M059J (cell line): ENCODE data around the gene CALML3. TPM values are rescaled to one million over a fixed set of nuclear protein-coding genes. Genes with fewer than 3 reads are reported as not detected.

Experiments used
- DNase-seq: peaks from one replicate; pipeline ENCODE4 v3.0.0-alpha.2; 2012; ENCODE audit warnings: low read depth
- total RNA-seq: library from RNA; depleted of rRNA; stranded (reverse); fragments of >200 nt; shearing (Covaris generic); gene quantifications from 2 replicates; pipeline ENCODE4 v1.2.3, GENCODE V29; 2014; rRNA removed

Gene CALML3
- total RNA-seq, 1 experiment from 2014 or later: not detected

GRCh38 chr10:5567477-5567876 is 42.7 kb downstream of the CALML3 start:
- DNase-seq: no peak

GRCh38 chr10:5568984-5569383 is 44.2 kb downstream of the CALML3 start:
- DNase-seq: no peak

- DNase-seq: no peak
These were observed 44.8 kb downstream of the CALML3 start for GRCh38 chr10:5569568-5569967.

GRCh38 chr10:5570007-5570655 is 45.4 kb downstream of the CALML3 start:
- no peak for DNase-seq

- DNase-seq: no peak
These were observed 46.4 kb downstream of the CALML3 start for GRCh38 chr10:5570979-5571810.

- no peak for DNase-seq
These were observed 47.1 kb downstream of the CALML3 start for GRCh38 chr10:5571826-5572225.

GRCh38 chr10:5573319-5573950 is 48.7 kb downstream of the CALML3 start:
- no peak for DNase-seq

- DNase-seq: no peak
These were observed 49.3 kb downstream of the CALML3 start for GRCh38 chr10:5573968-5574641.

- DNase-seq: no peak
These were observed 49.9 kb downstream of the CALML3 start for GRCh38 chr10:5574642-5575131.

GRCh38 chr10:5575144-5575481 is 50.4 kb downstream of the CALML3 start:
- DNase-seq: no peak

GRCh38 chr10:5575482-5576153 is 50.9 kb downstream of the CALML3 start:
- peak; percentile 69 for DNase-seq

- no peak for DNase-seq
These were observed 51.5 kb downstream of the CALML3 start for GRCh38 chr10:5576154-5576748.

Other genes starting within 250 kb of the CALML3 start
- gene UCN3, start 160.0 kb upstream of the CALML3 start, total RNA-seq: not detected in 2 replicates
- not detected in 2 replicates for gene TUBAL3, start 120.1 kb upstream of the CALML3 start, total RNA-seq
- 11.4 and 16.3 TPM in 2 replicates for gene NET1, start 112.4 kb upstream of the CALML3 start, total RNA-seq
- not detected in 2 replicates for gene CALML5, start 25.4 kb upstream of the CALML3 start, total RNA-seq
- 7.0 and 8.4 TPM in 2 replicates for gene ASB13, start 141.6 kb downstream of the CALML3 start, total RNA-seq
- gene TASOR2, start 159.9 kb downstream of the CALML3 start, total RNA-seq: 34.6 and 55.0 TPM in 2 replicates